Thymus (tissue), 11 donors: ENCODE results near the gene PRSS56. TPM values are rescaled to one million over a fixed set of nuclear protein-coding genes. Genes with fewer than 3 reads are reported as not detected.
"Not testable (repeated sequence)": the region's sequence is repeated elsewhere in the genome, so short reads cannot be mapped to it uniquely, and the experiment has no call there.

Experiments
- DNase-seq, 9 donors: peaks; one replicate each; pipeline ENCODE4 v3.0.0-alpha.2; 2013; ENCODE audit warnings: low spot score in 9 of 9, low read depth in 6 of 9, missing footprints in 1 of 9
- H3K27ac ChIP-seq, 2 donors: one replicate each; pipeline ENCODE4 v1.5.1; 2013; ENCODE audit warnings: control low read depth in 1 of 2, low read depth in 1 of 2, low read length in 1 of 2, mild to moderate bottlenecking in 1 of 2, moderate library complexity in 1 of 2
- H3K27me3 ChIP-seq, 2 donors: one replicate each; pipeline ENCODE4 v1.5.1; 2013; ENCODE audit warnings: low read length in 1 of 2; ENCODE audit not compliant: control insufficient read depth in 2 of 2, insufficient read depth in 1 of 2
- H3K36me3 ChIP-seq, 2 donors: one replicate each; pipeline ENCODE4 v1.5.1; 2013; ENCODE audit warnings: low read length in 1 of 2, mild to moderate bottlenecking in 1 of 2, moderate library complexity in 1 of 2; ENCODE audit not compliant: control insufficient read depth in 2 of 2, insufficient read depth in 2 of 2
- H3K4me1 ChIP-seq, 2 donors: one replicate each; pipeline ENCODE4 v1.5.1; 2013; ENCODE audit warnings: low read length in 2 of 2; ENCODE audit not compliant: control insufficient read depth in 2 of 2, insufficient read depth in 2 of 2
- H3K4me3 ChIP-seq, 2 donors: one replicate each; pipeline ENCODE4 v1.5.1; 2013; ENCODE audit warnings: low read length in 2 of 2, control low read depth in 1 of 2, mild to moderate bottlenecking in 1 of 2
- H3K9me3 ChIP-seq, 2 donors: one replicate each; pipeline ENCODE4 v1.5.1; 2013; ENCODE audit warnings: low read length in 1 of 2, mild to moderate bottlenecking in 1 of 2; ENCODE audit not compliant: control insufficient read depth in 2 of 2, insufficient read depth in 1 of 2
- WGBS: extraction: QIAGEN DNeasy Blood & Tissue Kit; methylation state at CpG from one replicate; pipeline ENCODE4 v1.1.7; 2013; 5-methylcytosine and 5-hydroxymethylcytosine counted together
- polyA plus RNA-seq: library from polyadenylated mRNA; stranded (reverse); fragments of 200-250 nt; gene quantifications from one replicate; pipeline ENCODE4 v1.2.3, GENCODE V29; 2013
- total RNA-seq: library from RNA; stranded (reverse); fragments of 120-200 nt; gene quantifications from one replicate; pipeline ENCODE4 v1.2.4, GENCODE V29; 2013
- donor health status: healthy.

PRSS56 gene
- total and polyA plus RNA-seq, 2 donors = 0.09 to 0.19 TPM

DNA sequence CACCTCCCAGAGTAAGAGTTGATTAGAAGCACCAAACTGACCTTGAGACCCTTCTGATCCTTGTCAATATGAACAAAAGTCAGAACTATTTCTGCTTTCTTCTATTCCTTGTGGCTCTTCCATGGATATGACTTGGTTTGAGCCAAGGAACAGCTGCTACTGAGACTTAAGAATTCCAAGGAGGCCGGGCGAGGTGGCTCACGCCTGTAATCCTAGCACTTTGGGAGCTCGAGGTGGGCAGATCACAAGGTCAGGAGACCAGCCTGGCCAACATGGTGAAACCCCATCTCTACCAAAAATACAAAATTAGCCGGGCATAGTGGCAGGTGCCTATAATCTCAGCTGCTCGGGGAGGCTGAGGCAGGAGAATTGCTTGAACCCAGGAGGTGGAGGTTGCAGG is 50.3 kb downstream of the PRSS56 start:
- DNase-seq, H3K4me1 ChIP-seq, H3K27me3 ChIP-seq, H3K9me3 ChIP-seq, H3K4me3 ChIP-seq, H3K27ac ChIP-seq: not testable (repeated sequence)
- H3K36me3 ChIP-seq = peaks cover 80 to 82% of the 10 kb centered on the region in 2 donors
- WGBS = 95% methylated on average over 6 of the region's 6 CpGs

DNA sequence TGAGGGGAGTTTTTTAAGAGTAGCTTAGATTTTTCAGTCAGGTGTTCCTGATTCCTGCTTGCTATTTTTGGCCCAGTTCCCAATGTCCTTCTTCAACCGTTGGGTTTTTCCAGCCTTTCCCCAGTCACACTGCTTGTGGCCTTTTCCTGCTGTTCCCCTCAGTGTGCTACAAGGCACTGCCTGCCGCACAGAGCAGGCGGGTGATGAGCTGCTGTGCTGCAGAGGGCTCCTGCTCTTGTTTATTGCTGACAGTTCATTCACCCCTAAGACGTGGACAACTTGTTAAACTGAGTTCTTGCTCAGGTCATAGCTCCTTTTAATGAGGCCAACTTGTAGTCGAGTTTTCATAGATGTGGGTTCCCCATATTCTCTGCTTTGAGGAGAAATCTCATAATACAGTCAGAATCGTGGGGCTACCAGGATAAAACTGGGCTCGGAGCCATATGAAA is 50.9 kb downstream of the PRSS56 start:
- H3K36me3 ChIP-seq = peaks cover 76% of the 10 kb centered on the region in 2 donors
- no peak overlapping the region for H3K4me3 ChIP-seq
- H3K9me3 ChIP-seq = no peaks in the 10 kb centered on the region
- H3K4me1 ChIP-seq = peaks cover 0 to 3% of the 10 kb centered on the region in 2 donors
- DNase-seq = peak in 1 of 9 donors; percentile 10
- H3K27me3 ChIP-seq = no peaks in the 10 kb centered on the region
- H3K27ac ChIP-seq = no peak overlapping the region
- WGBS = 92% methylated on average over 7 of the region's 7 CpGs

GRCh38 chr2:232573042-232573441 is 52.9 kb downstream of the PRSS56 start:
- DNase-seq = no peak
- Histone ChIP-seq H3K9me3 (no peaks in the 10 kb centered on the region), H3K27ac (no peak overlapping the region), H3K27me3 (no peaks in the 10 kb centered on the region), H3K36me3 (peaks cover 60 to 62% of the 10 kb centered on the region in 2 donors), H3K4me1 (peaks cover 0 to 3% of the 10 kb centered on the region in 2 donors), H3K4me3 (no peak overlapping the region)

DNA sequence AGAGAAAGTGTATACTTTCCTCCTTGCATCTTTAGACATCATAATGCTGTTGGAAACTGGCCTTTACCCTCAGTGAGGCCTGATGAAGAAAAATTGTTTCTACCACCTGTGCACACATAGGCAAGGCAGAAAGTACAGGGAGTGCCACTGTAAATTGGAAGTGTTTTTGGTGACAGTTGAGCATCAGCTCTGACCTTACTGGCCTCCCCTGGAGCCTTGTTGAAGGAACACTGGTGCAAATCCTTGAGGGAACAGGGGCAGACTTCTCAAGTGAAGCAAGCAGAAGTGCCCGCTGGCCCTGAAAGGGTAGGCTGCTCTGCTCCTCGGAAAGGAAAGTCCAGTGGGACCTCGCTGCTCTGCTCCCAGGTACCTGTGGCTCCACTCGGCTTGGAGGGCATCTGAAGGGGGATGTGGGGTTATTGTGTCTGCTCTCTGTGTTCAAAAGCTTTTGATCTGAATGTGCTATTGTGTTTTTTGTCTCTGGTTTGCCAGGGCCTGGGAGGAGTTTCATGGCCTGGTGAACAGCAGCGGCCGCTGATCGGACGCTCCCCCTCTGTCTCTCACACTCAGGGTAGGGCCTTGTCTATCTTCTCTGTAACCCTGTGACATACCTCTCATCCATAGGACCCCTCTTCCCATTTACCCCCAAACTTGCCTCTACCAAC is 53.7 kb downstream of the PRSS56 start:
- Histone ChIP-seq H3K27ac (peak overlapping the region; percentile 34 to 40), H3K36me3 (peaks cover 52 to 53% of the 10 kb centered on the region in 2 donors), H3K4me1 (peaks cover 0 to 3% of the 10 kb centered on the region in 2 donors), H3K9me3 (no peaks in the 10 kb centered on the region), H3K4me3 (no peak overlapping the region), H3K27me3 (no peaks in the 10 kb centered on the region)
- WGBS = 97% methylated on average over 8 of the region's 8 CpGs
- DNase-seq = no peak

GRCh38 chr2:232574674-232575403 is 54.7 kb downstream of the PRSS56 start:
- Histone ChIP-seq H3K4me3 (no peak overlapping the region), H3K9me3 (no peaks in the 10 kb centered on the region), H3K4me1 (peaks cover 0 to 3% of the 10 kb centered on the region in 2 donors), H3K27ac (no peak overlapping the region), H3K36me3 (peaks cover 42 to 50% of the 10 kb centered on the region in 2 donors), H3K27me3 (no peaks in the 10 kb centered on the region)
- 95% methylated on average over 5 of the region's 5 CpGs for WGBS
- DNase-seq = peak in 1 of 9 donors; percentile 5

Other genes with a start within 250 kb of the PRSS56 start
- 0.09 TPM for gene ALPP, start 141.6 kb upstream of the PRSS56 start, total RNA-seq
- 0.32 TPM for gene ALPP, start 141.6 kb upstream of the PRSS56 start, polyA plus RNA-seq
- 0.24 TPM for gene ALPG, start 113.5 kb upstream of the PRSS56 start, total RNA-seq
- 0.96 TPM for gene ALPG, start 113.5 kb upstream of the PRSS56 start, polyA plus RNA-seq
- gene ALPI, start 64.2 kb upstream of the PRSS56 start, total RNA-seq = 0.19 TPM
- 0.34 TPM for gene ALPI, start 64.2 kb upstream of the PRSS56 start, polyA plus RNA-seq
- gene ECEL1, start 32.6 kb upstream of the PRSS56 start, total RNA-seq = 0.28 TPM
- gene ECEL1, start 32.6 kb upstream of the PRSS56 start, polyA plus RNA-seq = 1.7 TPM
- 0.57 TPM for gene CHRND, start 5.8 kb downstream of the PRSS56 start, total RNA-seq
- 0.43 TPM for gene CHRND, start 5.8 kb downstream of the PRSS56 start, polyA plus RNA-seq
- 0.57 TPM for gene CHRNG, start 19.3 kb downstream of the PRSS56 start, total RNA-seq
- 0.48 TPM for gene CHRNG, start 19.3 kb downstream of the PRSS56 start, polyA plus RNA-seq
- 8.3 TPM for gene TIGD1, start 30.2 kb downstream of the PRSS56 start, total RNA-seq
- gene TIGD1, start 30.2 kb downstream of the PRSS56 start, polyA plus RNA-seq = 16.2 TPM
- gene EIF4E2, start 30.3 kb downstream of the PRSS56 start, total RNA-seq = 59.5 TPM
- 53.0 TPM for gene EIF4E2, start 30.3 kb downstream of the PRSS56 start, polyA plus RNA-seq
- 0.33 TPM for gene EFHD1, start 113.2 kb downstream of the PRSS56 start, total RNA-seq
- gene EFHD1, start 113.2 kb downstream of the PRSS56 start, polyA plus RNA-seq = 14.1 TPM
- gene GIGYF2, start 176.9 kb downstream of the PRSS56 start, total RNA-seq = 35.8 TPM
- 19.1 TPM for gene GIGYF2, start 176.9 kb downstream of the PRSS56 start, polyA plus RNA-seq